ENCODE measurements around the gene NCBP1.
A peak's percentile ranks its signal among the peaks of the same experiment; 100 is the strongest.
"Not testable (repeated sequence)": the region's sequence is repeated elsewhere in the genome, so short reads cannot be mapped to it uniquely, and the experiment has no call there.

The NCBP1 gene

GRCh38 chr9:97604901-97605645, 28.5 kb upstream of the NCBP1 start:
- TF ChIP-seq, protein P1, sequence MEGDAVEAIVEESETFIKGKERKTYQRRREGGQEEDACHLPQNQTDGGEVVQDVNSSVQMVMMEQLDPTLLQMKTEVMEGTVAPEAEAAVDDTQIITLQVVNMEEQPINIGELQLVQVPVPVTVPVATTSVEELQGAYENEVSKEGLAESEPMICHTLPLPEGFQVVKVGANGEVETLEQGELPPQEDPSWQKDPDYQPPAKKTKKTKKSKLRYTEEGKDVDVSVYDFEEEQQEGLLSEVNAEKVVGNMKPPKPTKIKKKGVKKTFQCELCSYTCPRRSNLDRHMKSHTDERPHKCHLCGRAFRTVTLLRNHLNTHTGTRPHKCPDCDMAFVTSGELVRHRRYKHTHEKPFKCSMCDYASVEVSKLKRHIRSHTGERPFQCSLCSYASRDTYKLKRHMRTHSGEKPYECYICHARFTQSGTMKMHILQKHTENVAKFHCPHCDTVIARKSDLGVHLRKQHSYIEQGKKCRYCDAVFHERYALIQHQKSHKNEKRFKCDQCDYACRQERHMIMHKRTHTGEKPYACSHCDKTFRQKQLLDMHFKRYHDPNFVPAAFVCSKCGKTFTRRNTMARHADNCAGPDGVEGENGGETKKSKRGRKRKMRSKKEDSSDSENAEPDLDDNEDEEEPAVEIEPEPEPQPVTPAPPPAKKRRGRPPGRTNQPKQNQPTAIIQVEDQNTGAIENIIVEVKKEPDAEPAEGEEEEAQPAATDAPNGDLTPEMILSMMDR (IDR thresholded peaks at IDR 0.05; ENCODE audit: extremely low read depth, insufficient read depth, missing control alignments) = no peak
- no peak for DNase-seq (ENCODE audit: low spot score)
- in situ Hi-C loops (cut with MboI; ENCODE audit: low pct_unique_long_range_greater_than_20kb, low sequenced_read_pairs, unreplicated experiment) = loop anchor here (5.0 to 25.0 kb wide), 2 partner anchors 128 to 743 kb away; partner anchors contain the start of gene ZNF782

DNA sequence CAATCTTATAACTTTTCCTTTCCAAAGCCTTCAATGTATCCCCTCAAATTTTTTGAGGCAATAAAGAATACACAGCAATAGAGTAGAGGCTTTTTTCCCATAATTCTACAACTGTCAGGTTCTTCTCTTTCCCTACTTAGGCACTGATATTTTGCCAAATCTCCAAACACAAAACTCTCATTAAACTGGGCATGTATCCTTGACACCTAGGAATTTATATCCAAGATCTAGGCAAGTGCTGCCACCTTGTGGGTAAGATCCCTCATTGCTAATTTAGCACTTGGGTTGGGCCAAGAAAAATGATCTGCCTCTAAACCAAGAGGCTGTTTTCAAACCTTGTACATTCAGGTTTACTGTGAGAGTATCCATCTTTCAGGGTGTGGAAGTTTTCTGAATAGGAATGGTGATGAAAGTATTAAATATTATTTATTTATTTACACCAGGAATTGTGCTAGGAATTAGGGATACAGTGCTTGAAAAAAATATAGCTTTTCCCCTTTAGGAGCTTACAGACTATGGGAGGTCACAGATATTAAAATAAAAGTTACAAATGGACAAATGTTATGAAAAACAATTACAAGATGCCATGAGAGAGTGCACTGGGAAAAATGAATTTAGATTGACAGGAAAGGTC, 18.1 kb upstream of the NCBP1 start:
- TF ChIP-seq, protein P1 (IDR thresholded peaks at IDR 0.05; ENCODE audit: extremely low read depth, insufficient read depth, missing control alignments) = peak; percentile 74
- peak; percentile 61 for DNase-seq (ENCODE audit: low spot score)
- in situ Hi-C loops (cut with MboI; ENCODE audit: low pct_unique_long_range_greater_than_20kb, low sequenced_read_pairs, unreplicated experiment) = loop anchor here (10.0 to 25.0 kb wide), 2 partner anchors 211 to 753 kb away; partner anchors contain the start of gene ZNF782

DNA sequence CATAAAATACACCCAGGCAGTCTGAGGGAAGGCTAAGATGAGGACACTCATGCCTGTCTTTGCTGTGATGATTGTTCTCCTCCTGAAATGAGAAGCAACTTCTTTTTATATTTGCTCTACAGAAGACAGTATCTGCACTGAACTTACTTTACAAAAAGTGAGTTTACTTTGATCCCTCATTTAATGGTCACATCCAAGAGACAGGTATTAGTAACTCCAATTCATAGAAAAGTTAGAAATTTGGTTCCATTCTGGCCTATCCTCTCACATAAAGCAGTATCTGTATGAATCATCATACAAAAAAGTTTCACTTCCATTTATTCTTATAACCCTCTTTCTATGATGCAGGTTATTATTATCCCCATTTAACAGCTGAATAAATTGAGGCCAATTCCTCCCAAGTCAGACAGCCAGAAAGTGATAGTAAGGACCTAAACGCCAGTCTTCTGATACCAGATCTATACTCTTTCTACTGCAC, 15.6 kb upstream of the NCBP1 start:
- in situ Hi-C loops (cut with MboI; ENCODE audit: low pct_unique_long_range_greater_than_20kb, low sequenced_read_pairs, unreplicated experiment) = loop anchor here (10.0 to 25.0 kb wide), 2 partner anchors 213 to 756 kb away; partner anchors contain the start of gene ZNF782
- DNase-seq (ENCODE audit: low spot score) = peak; percentile 23
- TF ChIP-seq, protein P1 (IDR thresholded peaks at IDR 0.05; ENCODE audit: extremely low read depth, insufficient read depth, missing control alignments) = no peak

DNA sequence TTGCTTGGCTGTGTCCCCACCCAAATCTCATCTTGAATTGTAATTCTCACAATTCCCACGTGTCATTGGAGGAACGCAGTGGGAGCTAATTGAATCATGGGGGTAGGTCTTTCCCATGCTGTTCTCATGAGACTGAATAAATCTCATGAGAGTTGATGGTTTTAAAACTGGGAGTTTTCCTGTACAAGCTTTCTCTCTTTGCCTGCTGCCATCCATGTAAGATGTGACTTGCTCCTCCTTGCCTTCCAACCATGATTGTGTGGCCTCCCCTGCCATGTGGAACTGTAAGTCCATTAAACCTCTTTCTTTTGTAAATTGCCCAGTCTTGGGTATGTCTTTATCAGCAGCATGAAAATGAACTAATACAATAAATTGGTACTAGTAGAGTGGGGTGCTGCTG, 13.6 kb upstream of the NCBP1 start:
- in situ Hi-C loops (cut with MboI; ENCODE audit: low pct_unique_long_range_greater_than_20kb, low sequenced_read_pairs, unreplicated experiment) = loop anchor here (25.0 kb wide), 1 partner anchor 758 kb away; the partner anchor contains the start of gene ZNF782
- DNase-seq (ENCODE audit: low spot score) = not testable (repeated sequence)

GRCh38 chr9:97622483-97622882, 11.1 kb upstream of the NCBP1 start:
- in situ Hi-C loops (cut with MboI; ENCODE audit: low pct_unique_long_range_greater_than_20kb, low sequenced_read_pairs, unreplicated experiment) = loop anchor here (25.0 kb wide), 1 partner anchor 760 kb away; the partner anchor contains the start of gene ZNF782
- not testable (repeated sequence) for DNase-seq (ENCODE audit: low spot score)

DNA sequence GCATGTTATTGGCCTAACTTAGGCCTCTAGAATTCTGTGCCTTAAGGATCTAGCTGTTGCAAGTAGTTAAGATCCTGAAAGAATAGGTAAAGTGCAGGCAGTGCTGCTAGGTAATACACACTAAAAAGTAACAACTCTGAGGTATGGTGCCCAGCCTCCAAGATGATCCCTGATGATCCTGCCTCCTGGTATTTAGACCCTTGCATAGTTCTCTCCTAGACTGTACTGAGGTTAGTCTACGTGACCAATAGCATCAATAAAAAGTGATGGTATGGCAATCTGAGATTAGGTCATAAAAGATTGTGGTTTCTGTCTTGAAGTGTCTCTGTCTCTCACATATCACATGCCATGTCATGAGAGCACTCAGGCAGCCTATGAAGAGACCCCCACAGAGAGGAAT, 9.7 kb upstream of the NCBP1 start:
- TF ChIP-seq, protein P1 (IDR thresholded peaks at IDR 0.05; ENCODE audit: extremely low read depth, insufficient read depth, missing control alignments) = no peak
- no peak for DNase-seq (ENCODE audit: low spot score)
- in situ Hi-C loops (cut with MboI; ENCODE audit: low pct_unique_long_range_greater_than_20kb, low sequenced_read_pairs, unreplicated experiment) = loop anchor here (25.0 kb wide), 1 partner anchor 762 kb away; the partner anchor contains the start of gene ZNF782

DNA sequence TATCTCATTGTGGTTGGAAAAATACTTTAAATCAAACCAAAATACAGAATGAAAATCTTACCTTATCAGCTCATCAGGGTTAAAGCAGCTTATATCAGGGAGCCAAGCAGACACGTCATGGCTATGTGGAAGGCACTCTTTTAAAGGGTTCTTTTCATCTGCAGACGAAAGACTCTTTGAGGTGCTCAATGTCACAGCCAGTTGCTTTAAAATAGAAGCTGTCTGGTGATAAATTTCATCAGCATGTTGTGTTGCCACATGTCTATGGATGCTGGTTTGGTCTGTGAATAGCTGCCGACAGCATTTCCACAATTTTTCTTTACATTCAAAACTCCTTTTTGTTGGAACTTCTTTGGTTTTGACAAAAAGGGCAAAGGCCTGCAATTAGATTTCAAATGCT, 8.0 kb upstream of the NCBP1 start:
- TF ChIP-seq, protein P1 (IDR thresholded peaks at IDR 0.05; ENCODE audit: extremely low read depth, insufficient read depth, missing control alignments) = no peak
- DNase-seq (ENCODE audit: low spot score) = no peak
- in situ Hi-C loops (cut with MboI; ENCODE audit: low pct_unique_long_range_greater_than_20kb, low sequenced_read_pairs, unreplicated experiment) = no loop called here
